DMS114 treated with DMSO at 0.1 percent for 48 hours (cell line): Measurements from ENCODE around the gene SLC8A1.

Experiments used
- DNase-seq: peaks from one replicate; lab custom pipeline; 2025; ENCODE audit not compliant: unreplicated experiment; lab: John Stamatoyannopoulos, UW

SLC8A1 gene

GRCh38 chr2:40394031-40394430 lies 57.9 kb downstream of the SLC8A1 start:
- DNase-seq: no peak

GRCh38 chr2:40388161-40388560 lies 63.7 kb downstream of the SLC8A1 start:
- no peak for DNase-seq

GRCh38 chr2:40386177-40386576 lies 65.7 kb downstream of the SLC8A1 start:
- DNase-seq: no peak

GRCh38 chr2:40384714-40385113 lies 67.2 kb downstream of the SLC8A1 start:
- DNase-seq: no peak

GRCh38 chr2:40384233-40384632 lies 67.7 kb downstream of the SLC8A1 start:
- DNase-seq: no peak

- DNase-seq: no peak
Observed at GRCh38 chr2:40380721-40381120, 71.2 kb downstream of the SLC8A1 start.

- DNase-seq: no peak
Observed at GRCh38 chr2:40380041-40380440, 71.8 kb downstream of the SLC8A1 start.

- DNase-seq: no peak
Observed at GRCh38 chr2:40374543-40375240, 77.2 kb downstream of the SLC8A1 start.

GRCh38 chr2:40373111-40373510 lies 78.8 kb downstream of the SLC8A1 start:
- no peak for DNase-seq

- DNase-seq: no peak
Observed at GRCh38 chr2:40372283-40372985, 79.5 kb downstream of the SLC8A1 start.

- DNase-seq: no peak
Observed at GRCh38 chr2:40371525-40372282, 80.2 kb downstream of the SLC8A1 start.

- no peak for DNase-seq
Observed at GRCh38 chr2:40370007-40370395, 81.9 kb downstream of the SLC8A1 start.

- no peak for DNase-seq
Observed at GRCh38 chr2:40369267-40370006, 82.5 kb downstream of the SLC8A1 start.

- no peak for DNase-seq
Observed at GRCh38 chr2:40367652-40368051, 84.2 kb downstream of the SLC8A1 start.

GRCh38 chr2:40367032-40367431 lies 84.9 kb downstream of the SLC8A1 start:
- no peak for DNase-seq

- DNase-seq: no peak
Observed at GRCh38 chr2:40364151-40364874, 87.6 kb downstream of the SLC8A1 start.

- DNase-seq: no peak
Observed at GRCh38 chr2:40363631-40364030, 88.3 kb downstream of the SLC8A1 start.

- DNase-seq: no peak
Observed at GRCh38 chr2:40363231-40363630, 88.7 kb downstream of the SLC8A1 start.

GRCh38 chr2:40361478-40361877 lies 90.4 kb downstream of the SLC8A1 start:
- no peak for DNase-seq

- no peak for DNase-seq
Observed at GRCh38 chr2:40360652-40361051, 91.2 kb downstream of the SLC8A1 start.

GRCh38 chr2:40359811-40360210 lies 92.1 kb downstream of the SLC8A1 start:
- DNase-seq: no peak
